Uterus (tissue), 4 donors: ENCODE results near the gene NOP56. TPM values are rescaled to one million over a fixed set of nuclear protein-coding genes. Genes with fewer than 3 reads are reported as not detected.

ENCODE experiments used
- DNase-seq, 2 donors: peaks; one replicate each; pipeline ENCODE4 v3.0.0-alpha.2; 2019 to 2020
- H3K27ac ChIP-seq, 2 donors: fragments of 200-600 bp; sonication (generic); 1 replicate in 1 of 2; 2 replicates in 1 of 2; pipeline ENCODE4 v1.5.1; 2016 to 2018
- H3K27me3 ChIP-seq, 2 donors: fragments of 200-600 bp; sonication (generic); one replicate each; pipeline ENCODE4 v1.5.1; 2018 to 2019; ENCODE audit warnings: control low read depth in 1 of 2
- H3K36me3 ChIP-seq, 2 donors: fragments of 200-600 bp; sonication (generic); one replicate each; pipeline ENCODE4 v1.5.1; 2019; ENCODE audit warnings: control low read depth in 1 of 2
- H3K4me1 ChIP-seq, 2 donors: fragments of 200-600 bp; sonication (generic); one replicate each; pipeline ENCODE4 v1.5.1; 2018 to 2019; ENCODE audit warnings: control low read depth in 1 of 2
- H3K4me3 ChIP-seq, 2 donors: fragments of 200-600 bp; sonication (generic); 1 replicate in 1 of 2; 2 replicates in 1 of 2; pipeline ENCODE4 v1.5.1; 2018 to 2019; ENCODE audit warnings: mild to moderate bottlenecking in 1 of 2
- H3K9me3 ChIP-seq, 2 donors: fragments of 200-600 bp; sonication (generic); one replicate each; pipeline ENCODE4 v1.5.1; 2019; ENCODE audit warnings: control low read depth in 1 of 2
- POLR2A ChIP-seq, 2 donors: fragments of 450-650 bp; IDR thresholded peaks; one replicate each; pipeline ENCODE4 v1.6.1; 2016; ENCODE audit warnings: antibody characterized with exemption in 2 of 2, mild to moderate bottlenecking in 1 of 2, moderate library complexity in 1 of 2
- intact Hi-C: fragments of 100-400 bp; cut with DNase I; formaldehyde crosslinking; loops from one replicate; pipeline ENCODE4 v1.15.1; 2023; ENCODE audit warnings: low total_unique reads
- microRNA counts, 2 donors: library from miRNA; unstranded; fragments of <30 nt; microRNA quantifications; one replicate each; lab custom pipeline; 2016 to 2017
- microRNA-seq: library from miRNA; unstranded; fragments of <30 nt; microRNA quantifications from one replicate; pipeline ENCODE4, GENCODE V29; 2016; ENCODE audit warnings: borderline microRNAs expressed, borderline replicate concordance
- small RNA-seq: library from RNA; depleted of rRNA; stranded (forward); fragments of <200 nt; gene quantifications from one replicate; pipeline ENCODE3, GENCODE V24; 2016
- total RNA-seq, 4 donors: library from RNA; depleted of rRNA in 3 of 4; stranded (reverse); fragments of >200 nt in 3 of 4; gene quantifications; one replicate each; pipeline versions ENCODE4 v1.1.0 to v1.2.4, GENCODE V29; 2014 to 2023
- TF ChIP-seq, protein P1 (sequence below), 4 experiments: fragments of 200-600 bp in 2 of 4; fragments of 450-650 bp in 2 of 4; sonication (generic) in 2 of 4; IDR thresholded peaks; one replicate each; pipeline ENCODE4 v1.5.1; 2016 to 2019; ENCODE audit warnings: antibody characterized with exemption in 4 of 4, mild to moderate bottlenecking in 2 of 4, moderate library complexity in 1 of 4
- donor health status: DM: yes; HTN: yes; CAD: no.

Gene NOP56
- total RNA-seq, 4 donors from 2014 or later, result 108 to 151 (median 134) TPM

DNA sequence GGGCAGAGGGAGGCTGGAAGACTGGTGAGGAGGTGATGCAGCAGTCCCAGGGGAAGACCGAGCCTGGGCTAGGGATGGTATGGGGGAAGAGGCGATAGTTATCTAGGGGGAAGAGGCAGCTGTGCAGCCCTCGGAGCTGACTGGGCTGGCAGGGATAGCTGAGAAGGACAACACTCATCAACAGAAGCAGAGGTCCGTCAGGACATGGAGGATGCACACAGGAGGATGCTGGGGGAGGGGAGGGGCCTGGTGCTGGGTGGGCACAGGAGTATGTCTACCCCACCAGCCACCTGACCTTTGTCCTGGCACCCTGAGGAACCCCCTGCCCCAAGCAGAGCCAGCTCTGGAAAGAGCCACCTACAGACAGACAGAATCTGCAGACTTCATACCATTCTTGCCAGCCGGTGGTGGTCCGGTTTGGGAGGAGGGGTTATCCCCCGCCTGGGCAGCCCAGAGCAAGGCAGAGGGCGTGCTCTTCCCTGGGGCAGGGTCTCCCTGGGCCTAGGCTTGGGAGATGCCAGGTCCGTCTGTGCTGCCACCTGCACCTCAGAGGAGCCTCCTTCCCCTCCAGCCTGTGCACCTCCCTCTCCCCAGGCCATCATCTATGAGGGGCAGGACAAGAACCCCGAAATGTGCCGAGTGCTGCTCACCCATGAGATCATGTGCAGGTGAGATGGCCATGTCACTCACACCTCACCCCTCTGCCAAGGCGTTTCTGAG, 55.1 kb downstream of the NOP56 start:
- no peaks in the 10 kb centered on the region for H3K9me3 ChIP-seq
- H3K27me3 ChIP-seq, result no peaks in the 10 kb centered on the region
- no peaks in the 10 kb centered on the region for H3K4me1 ChIP-seq
- DNase-seq, result no peak
- H3K27ac ChIP-seq, result no peak overlapping the region
- no peaks in the 10 kb centered on the region for H3K36me3 ChIP-seq
- no peak overlapping the region for H3K4me3 ChIP-seq
- intact Hi-C loops, result no loop called here
- TF ChIP-seq, protein P1, sequence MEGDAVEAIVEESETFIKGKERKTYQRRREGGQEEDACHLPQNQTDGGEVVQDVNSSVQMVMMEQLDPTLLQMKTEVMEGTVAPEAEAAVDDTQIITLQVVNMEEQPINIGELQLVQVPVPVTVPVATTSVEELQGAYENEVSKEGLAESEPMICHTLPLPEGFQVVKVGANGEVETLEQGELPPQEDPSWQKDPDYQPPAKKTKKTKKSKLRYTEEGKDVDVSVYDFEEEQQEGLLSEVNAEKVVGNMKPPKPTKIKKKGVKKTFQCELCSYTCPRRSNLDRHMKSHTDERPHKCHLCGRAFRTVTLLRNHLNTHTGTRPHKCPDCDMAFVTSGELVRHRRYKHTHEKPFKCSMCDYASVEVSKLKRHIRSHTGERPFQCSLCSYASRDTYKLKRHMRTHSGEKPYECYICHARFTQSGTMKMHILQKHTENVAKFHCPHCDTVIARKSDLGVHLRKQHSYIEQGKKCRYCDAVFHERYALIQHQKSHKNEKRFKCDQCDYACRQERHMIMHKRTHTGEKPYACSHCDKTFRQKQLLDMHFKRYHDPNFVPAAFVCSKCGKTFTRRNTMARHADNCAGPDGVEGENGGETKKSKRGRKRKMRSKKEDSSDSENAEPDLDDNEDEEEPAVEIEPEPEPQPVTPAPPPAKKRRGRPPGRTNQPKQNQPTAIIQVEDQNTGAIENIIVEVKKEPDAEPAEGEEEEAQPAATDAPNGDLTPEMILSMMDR (IDR thresholded peaks at IDR 0.05), result no peak
- no peak for TF ChIP-seq POLR2A (IDR thresholded peaks at IDR 0.05)

MicroRNAs encoded within 50 kb of the gene (microRNA counts, 767-probe panel; counts per million panel counts)
- microRNA hsa-miR-1292 (lab: Ali Mortazavi, UCI), result 0 counts per million in 2 donors

Small RNA genes within 50 kb of the gene (microRNA-seq; reads per million reads assigned to microRNA genes)
- 6.4 reads per million, percentile 11 among the genes with 10 or more reads in this experiment for gene MIR1292

Small RNA genes within 50 kb of the gene (small RNA-seq; reads per million reads assigned to genes)
- gene SNORA51, result not detected
- gene SNORD110, result not detected
- gene SNORD56, result not detected
- not detected for gene SNORD57
- gene SNORD86, result not detected

Other genes starting within 250 kb of the NOP56 start
- gene SNRPB, start 181.8 kb upstream of the NOP56 start, total RNA-seq, result 100 to 1,000 TPM; 108 to 268 (median 133) TPM
- 10 to 100 TPM; 11.2 to 20.5 (median 15.1) TPM for gene ZNF343, start 143.7 kb upstream of the NOP56 start, total RNA-seq
- gene TMC2, start 116.1 kb upstream of the NOP56 start, total RNA-seq, result not detected
- 100 to 1,000 TPM in 1 of 4 donors, 10 to 100 TPM in 3; 33.8 to 220 (median 83.7) TPM for gene IDH3B, start 11.6 kb downstream of the NOP56 start, total RNA-seq
- 10 to 100 TPM in 3 of 4 donors, 1 to 10 TPM in 1; 7.1 to 69.5 (median 21.7) TPM for gene EBF4, start 40.1 kb downstream of the NOP56 start, total RNA-seq
- 100 to 1,000 TPM in 1 of 4 donors, 10 to 100 TPM in 3; 15.3 to 154 (median 19.1) TPM for gene CPXM1, start 148.0 kb downstream of the NOP56 start, total RNA-seq
- not detected for gene C20orf141, start 162.4 kb downstream of the NOP56 start, total RNA-seq
- not detected for gene TMEM239, start 163.7 kb downstream of the NOP56 start, total RNA-seq
- gene PCED1A, start 188.0 kb downstream of the NOP56 start, total RNA-seq, result 10 to 100 TPM; 13.5 to 43.6 (median 31.3) TPM
- 10 to 100 TPM in 3 of 4 donors, 1 to 10 TPM in 1; 5.9 to 48.6 (median 37.9) TPM for gene VPS16, start 188.1 kb downstream of the NOP56 start, total RNA-seq
- 100 to 1,000 TPM in 2 of 4 donors, 10 to 100 TPM in 2; 80.6 to 121 (median 97.1) TPM for gene PTPRA, start 220.8 kb downstream of the NOP56 start, total RNA-seq